Measurements from ENCODE around the gene MDC1.

The MDC1 gene

DNA sequence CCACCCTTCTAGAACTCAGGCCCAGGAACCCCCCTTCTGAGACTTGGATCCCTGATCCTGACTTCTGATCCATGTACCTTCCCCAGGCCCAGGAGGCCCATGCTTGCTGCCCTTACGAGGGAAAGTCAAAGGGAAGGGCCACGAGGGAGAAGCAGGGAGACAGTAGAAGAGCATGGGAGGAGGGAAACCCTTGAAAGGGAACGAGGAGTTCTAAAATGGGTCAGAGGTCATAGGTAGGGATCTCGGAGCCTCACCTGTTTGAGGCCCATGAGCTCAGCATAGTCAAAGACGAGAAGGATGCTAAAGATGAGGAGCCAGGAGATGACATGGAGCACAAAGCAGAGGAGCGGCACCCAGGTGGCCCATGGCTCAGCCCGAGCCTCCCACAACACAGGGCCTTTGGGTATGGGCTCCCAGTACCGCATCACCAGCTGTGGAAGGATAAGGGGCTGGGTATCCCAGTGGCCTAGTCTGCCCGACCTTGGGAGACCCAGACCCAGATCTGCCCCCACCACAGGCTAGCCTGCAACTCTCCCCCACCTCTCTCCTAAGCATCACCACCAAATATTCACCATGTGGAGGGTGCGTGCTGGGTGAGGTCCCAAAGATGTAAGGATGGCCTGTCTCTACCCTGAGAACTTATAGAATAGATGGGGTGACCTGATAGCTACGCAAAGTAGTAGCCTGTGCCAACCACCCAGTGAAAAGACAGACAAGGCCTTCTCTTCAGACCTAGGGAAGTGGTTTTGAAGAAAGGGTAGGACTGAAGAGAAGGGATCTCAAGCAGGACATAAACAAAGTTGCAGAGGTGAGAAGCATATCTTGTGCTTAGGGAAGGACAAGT is 27.8 kb downstream of the MDC1 start:
- Histone ChIP-seq H3K4me3 (ENCODE audit: insufficient read length, low read depth) (peak overlapping the region; percentile 63), H3K27me3 (ENCODE audit: insufficient read depth, insufficient read length) (no peaks in the 10 kb centered on the region), H3K9me3 (ENCODE audit: insufficient read depth, low read length) (no peaks in the 10 kb centered on the region), H3K9ac (ENCODE audit: insufficient read length, low read depth) (peak overlapping the region; percentile 87), H3K4me1 (ENCODE audit: insufficient read depth, insufficient read length) (peaks cover 10% of the 10 kb centered on the region), H3K36me3 (ENCODE audit: insufficient read depth, insufficient read length, low read length) (peaks cover 24% of the 10 kb centered on the region)
- TF ChIP-seq SUZ12 (IDR thresholded peaks at IDR 0.05; ENCODE audit: extremely low read depth, insufficient read depth, insufficient read length) (no peak), ZNF274 (IDR thresholded peaks at IDR 0.05; ENCODE audit: low read depth, low read length) (no peak), YY1 (IDR thresholded peaks at IDR 0.05; ENCODE audit: insufficient read depth, insufficient read length) (no peak)
- no peak for DNase-seq (ENCODE audit: low read depth, low spot score)

DNA sequence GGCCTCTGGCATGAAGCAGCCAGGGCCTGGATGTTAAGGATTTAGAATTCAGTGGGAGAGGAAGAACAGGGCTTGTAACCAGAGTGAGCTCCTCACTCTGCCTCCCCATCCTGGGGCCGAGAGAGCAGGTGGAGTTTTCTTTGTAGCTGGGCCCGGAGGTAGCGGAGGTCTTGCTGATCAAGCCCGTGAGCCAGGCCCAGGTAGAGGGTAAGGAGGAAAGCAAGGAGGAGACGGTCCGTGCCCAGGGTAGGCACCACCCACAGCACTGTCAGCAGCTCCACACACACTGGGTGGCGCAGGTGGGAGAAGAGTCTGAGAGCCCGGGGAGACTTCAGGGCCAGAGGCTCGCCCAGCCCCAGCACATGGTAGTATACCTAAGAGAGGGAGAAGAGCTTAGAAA is 28.5 kb downstream of the MDC1 start:
- no peak for DNase-seq (ENCODE audit: low read depth, low spot score)
- Histone ChIP-seq H3K27me3 (ENCODE audit: insufficient read depth, insufficient read length) (no peaks in the 10 kb centered on the region), H3K9me3 (ENCODE audit: insufficient read depth, low read length) (no peaks in the 10 kb centered on the region), H3K4me3 (ENCODE audit: insufficient read length, low read depth) (no peak overlapping the region), H3K9ac (ENCODE audit: insufficient read length, low read depth) (no peak overlapping the region), H3K4me1 (ENCODE audit: insufficient read depth, insufficient read length) (peaks cover 10% of the 10 kb centered on the region), H3K36me3 (ENCODE audit: insufficient read depth, insufficient read length, low read length) (peaks cover 24% of the 10 kb centered on the region)
- TF ChIP-seq SUZ12 (IDR thresholded peaks at IDR 0.05; ENCODE audit: extremely low read depth, insufficient read depth, insufficient read length): no peak

DNA sequence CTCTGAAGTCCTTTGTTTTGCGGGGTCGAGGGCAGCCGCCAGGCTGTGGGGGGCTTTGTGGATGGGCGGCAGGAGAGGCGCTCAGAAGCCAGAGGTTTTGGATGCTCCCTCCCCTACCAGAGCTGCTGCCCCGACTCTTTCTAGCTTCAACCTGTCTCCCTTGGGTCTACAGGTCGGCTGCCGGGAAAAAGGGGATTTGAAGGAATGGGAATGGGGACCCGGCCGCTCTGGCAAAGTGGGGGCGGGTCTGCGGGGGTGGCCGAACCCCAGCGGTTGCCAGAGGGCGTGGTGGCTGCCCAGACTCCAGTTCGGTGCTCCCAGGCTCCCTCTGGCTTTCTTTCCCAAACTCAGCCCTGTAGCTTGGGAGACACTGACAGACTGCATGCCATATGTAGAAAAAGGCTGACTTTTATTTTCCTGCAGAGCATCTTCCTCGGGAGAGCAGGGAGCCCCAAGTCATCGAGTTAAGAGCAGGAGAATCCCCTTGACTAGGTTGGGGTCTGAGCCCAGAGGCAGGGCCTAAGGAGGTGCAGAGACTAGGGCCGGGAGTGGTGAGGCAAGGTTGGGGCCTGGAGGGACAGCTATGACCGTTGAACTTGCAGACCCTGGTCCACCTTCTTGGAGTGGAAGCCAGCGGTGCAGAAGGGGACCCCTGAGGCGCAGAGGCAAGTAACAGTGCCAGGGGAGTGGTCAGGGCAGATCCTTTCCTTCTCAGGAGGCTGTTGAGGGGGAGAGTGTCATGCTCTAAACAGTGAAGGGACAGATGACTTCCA is 29.2 kb downstream of the MDC1 start:
- TF ChIP-seq SUZ12 (IDR thresholded peaks at IDR 0.05; ENCODE audit: extremely low read depth, insufficient read depth, insufficient read length) (no peak), ZNF274 (IDR thresholded peaks at IDR 0.05; ENCODE audit: low read depth, low read length) (no peak), YY1 (IDR thresholded peaks at IDR 0.05; ENCODE audit: insufficient read depth, insufficient read length) (no peak)
- Histone ChIP-seq H3K36me3 (ENCODE audit: insufficient read depth, insufficient read length, low read length) (peaks cover 29% of the 10 kb centered on the region), H3K27me3 (ENCODE audit: insufficient read depth, insufficient read length) (no peaks in the 10 kb centered on the region)

DNA sequence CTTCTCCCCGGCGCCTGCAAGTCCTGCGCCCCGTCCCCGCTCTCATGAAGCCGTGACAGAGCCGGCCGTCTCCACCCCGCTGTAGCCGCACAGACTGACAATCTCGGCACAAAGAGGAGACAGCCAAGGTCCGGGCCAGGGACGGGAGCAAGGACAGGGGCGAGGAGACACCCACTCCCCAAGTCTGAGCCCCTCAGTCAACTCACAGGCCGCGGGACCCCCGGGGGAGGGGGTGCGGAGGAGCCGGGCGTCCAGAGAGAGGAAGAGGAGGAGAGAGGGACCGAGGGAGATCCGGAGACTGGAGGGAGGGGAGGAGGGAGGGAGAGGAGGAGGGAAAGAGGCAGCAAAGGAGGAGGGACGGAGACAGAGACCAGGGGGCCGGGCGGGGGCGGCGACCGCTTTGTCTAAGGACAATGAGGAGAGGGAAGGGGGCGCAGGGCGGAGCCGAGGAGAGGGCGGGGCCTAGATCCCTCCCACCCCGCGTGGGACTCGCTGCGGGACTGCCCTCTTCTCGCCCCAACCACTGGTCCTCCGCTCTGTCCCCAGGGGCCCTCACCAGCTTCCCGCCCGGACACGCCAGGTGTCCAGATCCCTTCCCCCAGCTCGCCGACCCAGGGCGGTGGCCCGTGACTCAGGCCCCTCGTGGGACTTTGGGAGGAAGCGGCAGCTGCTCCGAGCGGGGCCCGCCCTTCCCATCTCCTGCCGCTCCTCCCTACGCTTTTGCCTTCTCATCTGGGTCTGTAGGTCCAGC is 30.0 kb downstream of the MDC1 start:
- no peaks in the 10 kb centered on the region for H3K9me3 ChIP-seq (ENCODE audit: insufficient read depth, low read length)
- no peaks in the 10 kb centered on the region for H3K27me3 ChIP-seq (ENCODE audit: insufficient read depth, insufficient read length)
- no peak for DNase-seq (ENCODE audit: low read depth, low spot score)
- TF ChIP-seq ZNF274 (IDR thresholded peaks at IDR 0.05; ENCODE audit: low read depth, low read length) (no peak), SUZ12 (IDR thresholded peaks at IDR 0.05; ENCODE audit: extremely low read depth, insufficient read depth, insufficient read length) (no peak), YY1 (IDR thresholded peaks at IDR 0.05; ENCODE audit: insufficient read depth, insufficient read length) (no peak)
- H3K36me3 ChIP-seq (ENCODE audit: insufficient read depth, insufficient read length, low read length): peaks cover 29% of the 10 kb centered on the region
- H3K4me1 ChIP-seq (ENCODE audit: insufficient read depth, insufficient read length): peaks cover 19% of the 10 kb centered on the region
- peak overlapping the region; percentile 63 for H3K4me3 ChIP-seq (ENCODE audit: insufficient read length, low read depth)
- H3K9ac ChIP-seq (ENCODE audit: insufficient read length, low read depth): peak overlapping the region; percentile 86

More for the DNA sequence above, 29.2 kb downstream of the MDC1 start:
- Histone ChIP-seq H3K4me1 (ENCODE audit: insufficient read depth, insufficient read length) (peaks cover 14% of the 10 kb centered on the region), H3K4me3 (ENCODE audit: insufficient read length, low read depth) (peak overlapping the region; percentile 63), H3K9ac (ENCODE audit: insufficient read length, low read depth) (peak overlapping the region; percentile 86), H3K9me3 (ENCODE audit: insufficient read depth, low read length) (no peaks in the 10 kb centered on the region)
- no peak for DNase-seq (ENCODE audit: low read depth, low spot score)

DNA sequence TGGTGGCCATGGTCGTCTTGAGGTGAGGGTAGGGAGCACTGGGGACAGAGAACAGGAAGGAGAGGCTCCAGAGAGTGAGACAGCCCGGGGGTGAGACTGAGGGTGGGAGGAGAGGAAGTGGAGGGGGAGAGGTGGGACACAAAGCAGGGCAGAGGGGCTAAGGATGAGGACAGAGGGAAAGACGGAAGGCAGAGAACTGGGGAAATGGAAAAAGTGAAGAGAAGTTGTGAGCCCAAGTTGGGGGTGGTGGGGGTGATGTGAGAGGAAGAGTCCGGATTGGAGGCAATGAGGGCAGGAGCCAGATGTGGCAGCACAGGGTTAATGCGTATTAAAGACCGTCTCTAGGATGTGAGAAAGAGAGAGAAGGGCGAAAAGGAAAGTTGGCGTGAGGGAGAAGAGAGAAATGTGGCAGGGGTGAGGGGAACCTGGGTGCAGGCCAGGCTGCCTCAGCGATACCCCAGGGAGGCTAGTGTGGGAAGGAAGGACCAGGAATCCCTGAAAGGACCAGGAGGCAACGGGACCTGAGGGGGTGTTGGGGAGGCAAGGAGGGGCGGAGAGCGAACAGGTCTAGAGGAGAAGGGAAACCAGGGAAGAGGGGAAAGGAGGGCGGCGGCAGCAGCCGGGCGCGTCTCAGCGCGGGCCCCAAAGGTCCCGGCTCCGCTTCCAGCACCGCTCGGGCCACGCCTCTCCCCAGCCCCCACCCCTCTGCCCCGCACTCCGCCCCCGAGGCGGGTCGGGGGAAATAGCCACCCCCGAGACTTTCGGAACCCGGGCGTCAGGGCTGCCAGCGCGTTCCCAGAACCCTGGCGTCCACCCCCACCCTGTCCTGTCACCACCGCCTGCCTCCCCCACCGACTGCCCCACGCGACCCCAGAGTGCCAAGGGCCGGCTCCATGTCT is 30.8 kb downstream of the MDC1 start, which contains the start of gene PPP1R18:
Gene PPP1R18, minus strand, starts transcription at position 637 of the 899 bp plus-strand sequence. Its CDS starts 627 bp downstream, at position 10.
- Histone ChIP-seq H3K4me1 (ENCODE audit: insufficient read depth, insufficient read length) (peaks cover 20% of the 10 kb centered on the region), H3K9me3 (ENCODE audit: insufficient read depth, low read length) (no peaks in the 10 kb centered on the region), H3K4me3 (ENCODE audit: insufficient read length, low read depth) (peak within 1 kb of the TSS; percentile 63), H3K27me3 (ENCODE audit: insufficient read depth, insufficient read length) (no peaks in the 10 kb centered on the region), H3K36me3 (ENCODE audit: insufficient read depth, insufficient read length, low read length) (peaks cover 33% of the 10 kb centered on the region), H3K9ac (ENCODE audit: insufficient read length, low read depth) (peak within 1 kb of the TSS; percentile 86)
- TF ChIP-seq ZNF274 (IDR thresholded peaks at IDR 0.05; ENCODE audit: low read depth, low read length): no peak
- no peak for TF ChIP-seq YY1 (IDR thresholded peaks at IDR 0.05; ENCODE audit: insufficient read depth, insufficient read length)
- TF ChIP-seq SUZ12 (IDR thresholded peaks at IDR 0.05; ENCODE audit: extremely low read depth, insufficient read depth, insufficient read length): no peak
- DNase-seq (ENCODE audit: low read depth, low spot score): no peak

Data from NT2/D1 (cell line).